Loucy (cell line): ENCODE measurements around the gene MSANTD3.

ENCODE experiments used
- EZH2phosphoT487 ChIP-seq: fragments of 200-600 bp; IDR thresholded peaks from 2 replicates; pipeline ENCODE4 v1.6.1; 2018; ENCODE audit warnings: antibody characterized with exemption, mild to moderate bottlenecking, moderate library complexity, borderline replicate concordance
- TF ChIP-seq, protein P1 (sequence below): fragments of 200-600 bp; sonication (generic); conservative IDR thresholded peaks from 2 replicates; pipeline ENCODE4 v1.5.1; 2014; ENCODE audit warnings: mild to moderate bottlenecking, antibody characterized with exemption, low read length

DNA sequence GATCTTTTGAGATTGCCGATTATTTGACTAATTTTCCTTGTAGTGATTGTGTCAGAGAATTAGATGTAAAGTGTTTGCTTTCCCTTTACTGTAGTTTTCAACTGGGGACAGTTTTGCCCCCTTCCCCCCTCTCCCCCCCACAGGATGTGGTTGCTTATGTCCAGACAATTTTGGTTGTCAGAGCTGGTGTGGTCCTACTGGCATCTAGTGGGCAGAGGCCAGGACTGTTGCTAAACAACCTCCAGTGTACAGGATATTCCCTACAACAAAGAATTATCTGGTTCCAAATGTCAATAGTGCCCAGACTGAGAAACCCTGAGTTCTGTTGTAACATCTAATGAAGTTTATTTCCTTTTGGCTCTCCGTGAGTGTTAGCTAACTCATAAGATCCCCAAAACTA, 66.0 kb downstream of the MSANTD3 start:
- TF ChIP-seq, protein P1, sequence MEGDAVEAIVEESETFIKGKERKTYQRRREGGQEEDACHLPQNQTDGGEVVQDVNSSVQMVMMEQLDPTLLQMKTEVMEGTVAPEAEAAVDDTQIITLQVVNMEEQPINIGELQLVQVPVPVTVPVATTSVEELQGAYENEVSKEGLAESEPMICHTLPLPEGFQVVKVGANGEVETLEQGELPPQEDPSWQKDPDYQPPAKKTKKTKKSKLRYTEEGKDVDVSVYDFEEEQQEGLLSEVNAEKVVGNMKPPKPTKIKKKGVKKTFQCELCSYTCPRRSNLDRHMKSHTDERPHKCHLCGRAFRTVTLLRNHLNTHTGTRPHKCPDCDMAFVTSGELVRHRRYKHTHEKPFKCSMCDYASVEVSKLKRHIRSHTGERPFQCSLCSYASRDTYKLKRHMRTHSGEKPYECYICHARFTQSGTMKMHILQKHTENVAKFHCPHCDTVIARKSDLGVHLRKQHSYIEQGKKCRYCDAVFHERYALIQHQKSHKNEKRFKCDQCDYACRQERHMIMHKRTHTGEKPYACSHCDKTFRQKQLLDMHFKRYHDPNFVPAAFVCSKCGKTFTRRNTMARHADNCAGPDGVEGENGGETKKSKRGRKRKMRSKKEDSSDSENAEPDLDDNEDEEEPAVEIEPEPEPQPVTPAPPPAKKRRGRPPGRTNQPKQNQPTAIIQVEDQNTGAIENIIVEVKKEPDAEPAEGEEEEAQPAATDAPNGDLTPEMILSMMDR, result peak; percentile 40
- TF ChIP-seq EZH2phosphoT487, result no peak
